Endothelial cell of umbilical vein (primary cell): ENCODE measurements around the gene ST3GAL4. TPM values are rescaled to one million over a fixed set of nuclear protein-coding genes. Genes with fewer than 3 reads are reported as not detected.

Source experiments
- BruUV-seq: library from RNA; stranded (reverse); fragments of 400-500 nt; replicated peaks from 2 replicates; lab custom pipeline; 2021; lab: Mats Ljungman, UMichigan
- CTCF ChIA-PET: fragments of 300-600, 350-600 bp; sonication (Branson Sonifier 250); formaldehyde crosslinking; loops from one replicate; lab custom pipeline; 2021; ENCODE audit warnings: antibody characterized with exemption, inconsistent platforms; lab: Charles Lee
- POLR2A ChIA-PET: fragments of 300-600, 350-600 bp; sonication (Branson Sonifier 250); formaldehyde crosslinking; loops from one replicate; lab custom pipeline; 2021; ENCODE audit warnings: antibody characterized with exemption, inconsistent platforms; lab: Charles Lee
- DNase-seq: peaks from one replicate; pipeline ENCODE4 v3.0.0-alpha.2; 2011; ENCODE audit warnings: low read depth, low spot score
- FAIRE-seq: peaks from 2 replicates; lab custom pipeline; 2011; peaks lifted over from hg19 to GRCh38; lab: Jason Lieb, UNC
- H2AFZ ChIP-seq: 2 replicates; pipeline ENCODE4 v1.6.0; 2012; ENCODE audit warnings: low read depth, low read length, control low read depth, inconsistent platforms
- H3K27ac ChIP-seq: 2 replicates; pipeline ENCODE4 v1.5.1; 2011; ENCODE audit warnings: low read depth, mild to moderate bottlenecking, control low read depth, low read length, moderate library complexity; ENCODE audit not compliant: insufficient read depth
- H3K27me3 ChIP-seq, 2 experiments: 2 replicates each; pipeline versions ENCODE4 v1.6.0 to v1.6.1; 2011; ENCODE audit warnings: low read length in 2 of 2, mixed read lengths in 1 of 2; ENCODE audit not compliant: control insufficient read depth in 2 of 2, insufficient read depth in 2 of 2
- H3K36me3 ChIP-seq, 2 experiments: 2 replicates in 1 of 2; 3 replicates in 1 of 2; pipeline ENCODE4 v1.5.1; 2011; ENCODE audit warnings: low read length in 2 of 2, mild to moderate bottlenecking in 1 of 2, moderate library complexity in 1 of 2; ENCODE audit not compliant: control insufficient read depth in 2 of 2, insufficient read depth in 2 of 2; ENCODE audit errors: extremely low read depth in 1 of 2
- H3K4me1 ChIP-seq: 3 replicates; pipeline ENCODE4 v1.5.1; 2011; ENCODE audit warnings: mild to moderate bottlenecking, low read length; ENCODE audit not compliant: control insufficient read depth, insufficient read depth; ENCODE audit errors: extremely low read depth
- H3K4me2 ChIP-seq: 2 replicates; pipeline ENCODE4 v1.6.1; 2011; ENCODE audit warnings: low read length, control low read depth, mixed read lengths; ENCODE audit not compliant: insufficient read depth
- H3K4me3 ChIP-seq, 3 experiments: fragments of 200-600 bp in 1 of 3; sonication (generic), shearing (Covaris generic) in 1 of 3; replicated peaks in 1 of 3; 2 replicates each; pipeline ENCODE4 v1.5.1; 2011 to 2016; ENCODE audit warnings: control low read depth in 3 of 3, low read length in 3 of 3, mild to moderate bottlenecking in 2 of 3, inconsistent platforms in 1 of 3, low read depth in 1 of 3, moderate library complexity in 1 of 3; ENCODE audit not compliant: insufficient read depth in 1 of 3
- H3K79me2 ChIP-seq: 2 replicates; pipeline ENCODE4 v1.6.0; 2012; ENCODE audit warnings: low read length, inconsistent platforms; ENCODE audit not compliant: control insufficient read depth, insufficient read depth
- H3K9ac ChIP-seq: replicated peaks from 2 replicates; pipeline ENCODE3; 2011; ENCODE audit warnings: low read length, control low read depth; ENCODE audit not compliant: insufficient read depth; ENCODE audit errors: extremely low read depth
- H3K9me1 ChIP-seq: replicated peaks from 3 replicates; pipeline ENCODE4 v1.6.0; 2011; ENCODE audit warnings: mild to moderate bottlenecking, low read length; ENCODE audit not compliant: control insufficient read depth, insufficient read depth; ENCODE audit errors: extremely low read depth
- H3K9me3 ChIP-seq: replicated peaks from 2 replicates; pipeline ENCODE4 v1.5.1; 2012; ENCODE audit warnings: low read length, inconsistent platforms; ENCODE audit not compliant: control insufficient read depth, insufficient read depth
- H4K20me1 ChIP-seq: replicated peaks from 2 replicates; pipeline ENCODE3; 2011; ENCODE audit warnings: mild to moderate bottlenecking, low read length; ENCODE audit not compliant: control insufficient read depth, insufficient read depth; ENCODE audit errors: extremely low read depth
- EZH2 ChIP-seq: IDR thresholded peaks from 2 replicates; pipeline ENCODE4 v1.6.1; 2012; ENCODE audit warnings: borderline replicate concordance, low read depth, mild to moderate bottlenecking, moderate library complexity, low read length, inconsistent platforms; ENCODE audit not compliant: severe bottlenecking
- FOS ChIP-seq: IDR thresholded peaks from 2 replicates; pipeline ENCODE4 v1.6.1; 2011; ENCODE audit warnings: mild to moderate bottlenecking, low read length, moderate library complexity, borderline replicate concordance; ENCODE audit not compliant: insufficient read depth
- GATA2 ChIP-seq: IDR thresholded peaks from 2 replicates; pipeline ENCODE4 v1.7.0; 2011; ENCODE audit warnings: low read depth, mild to moderate bottlenecking, moderate library complexity, mixed read lengths, low read length; ENCODE audit not compliant: insufficient read length, insufficient read depth
- JUN ChIP-seq: IDR thresholded peaks from 2 replicates; pipeline ENCODE4 v1.6.1; 2011; ENCODE audit warnings: borderline replicate concordance, low read depth; ENCODE audit not compliant: insufficient read length, insufficient read depth
- MYC ChIP-seq: IDR thresholded peaks from one replicate; pipeline ENCODE4 v1.6.1; 2011; ENCODE audit warnings: mild to moderate bottlenecking, low read depth, low read length
- POLR2A ChIP-seq: IDR thresholded peaks from 2 replicates; pipeline ENCODE4 v1.6.1; 2012; ENCODE audit warnings: low read depth, mild to moderate bottlenecking, control low read depth, low read length
- POLR2AphosphoS5 ChIP-seq: IDR thresholded peaks from 2 replicates; pipeline ENCODE4 v1.6.1; 2012; ENCODE audit warnings: low read depth, mild to moderate bottlenecking, control low read depth, low read length, moderate library complexity; ENCODE audit not compliant: insufficient read depth
- dilution Hi-C: fragments of 300-500 bp; cut with MboI; formaldehyde crosslinking; loops from one replicate; pipeline ENCODE4 v1.15.0; 2019; ENCODE audit warnings: low sequenced_read_pairs; ENCODE audit not compliant: extremely low pct_ligation_motif_present
- intact Hi-C: fragments of 100-400 bp; cut with micrococcal nuclease; formaldehyde crosslinking; loops from one replicate; pipeline ENCODE4 v1.10.0; 2022
- polyA plus RNA-seq, 4 experiments: library from polyadenylated mRNA; depleted of rRNA in 3 of 4; stranded (reverse) in 3 of 4; unstranded in 1 of 4; fragments of >200 nt; gene quantifications; 2 replicates each; pipeline versions ENCODE4 v1.2.1 to v1.2.3, GENCODE V29; 2011 to 2012; ENCODE audit warnings: missing spikeins in 1 of 4
- total RNA-seq: library from RNA; stranded (reverse); gene quantifications from 2 replicates; pipeline ENCODE4 v1.2.3, GENCODE V29; 2021
- TF ChIP-seq, protein P1 (sequence below), 2 donors: IDR thresholded peaks; 1 replicate in 1 of 2; 2 replicates in 1 of 2; pipeline ENCODE4 v1.5.1; 2011; ENCODE audit warnings: low read length in 2 of 2, mild to moderate bottlenecking in 2 of 2, moderate library complexity in 2 of 2, control low read depth in 1 of 2, inconsistent platforms in 1 of 2, low read depth in 1 of 2; ENCODE audit not compliant: insufficient read depth in 1 of 2; ENCODE audit errors: extremely low read depth in 1 of 2
- TF ChIP-seq, protein P2 (sequence below): IDR thresholded peaks from 2 replicates; pipeline ENCODE4 v1.6.1; 2011; ENCODE audit not compliant: insufficient read depth, insufficient read length

Gene ST3GAL4
- total and polyA plus RNA-seq, 2 donors (not counting 3 experiments of a cell fraction or from before 2014, with no cell fraction given) = 17.7 to 19.4 TPM

DNA sequence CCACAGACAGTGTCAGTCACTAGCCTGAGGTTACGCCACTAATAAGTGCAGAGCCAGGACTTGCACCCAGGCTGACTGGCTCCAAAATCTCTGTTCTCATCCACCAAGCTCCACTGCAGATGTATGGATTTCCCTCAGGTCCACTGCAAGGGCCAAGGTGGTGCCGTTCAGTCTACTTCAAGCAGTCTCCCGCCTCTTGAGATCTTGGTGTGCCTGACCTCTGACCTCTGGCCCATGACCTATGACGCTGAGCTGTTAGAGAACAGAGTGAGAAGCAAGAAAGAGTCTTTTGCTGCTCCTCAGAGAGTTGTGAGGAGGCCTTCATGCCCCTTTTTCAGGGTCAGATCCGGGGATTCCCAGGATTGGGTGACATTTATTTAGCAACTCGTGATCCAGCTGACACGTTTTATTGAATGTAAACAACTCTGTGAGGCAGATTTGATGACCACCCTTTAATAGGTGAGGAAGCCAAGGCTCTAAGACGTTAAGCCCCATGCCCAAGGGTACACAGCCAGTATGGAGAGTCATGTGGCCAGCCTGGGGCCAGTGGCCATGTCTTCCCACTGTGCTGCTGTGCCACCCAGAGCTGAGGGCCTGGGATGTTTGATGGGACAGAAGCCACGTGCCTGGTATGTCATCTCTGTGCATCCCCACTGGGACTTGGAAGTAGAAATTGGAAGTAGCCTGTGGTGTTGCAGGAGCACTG is 26.4 kb upstream of the ST3GAL4 start:
- Histone ChIP-seq H3K4me3 (no peak overlapping the region), H3K79me2 (no peaks in the 10 kb centered on the region), H3K9me1 (no peaks in the 10 kb centered on the region), H3K9ac (no peak overlapping the region), H3K4me1 (no peaks in the 10 kb centered on the region), H2AFZ (no peak overlapping the region), H3K27me3 (no peaks in the 10 kb centered on the region), H3K4me2 (no peak overlapping the region), H3K27ac (no peak overlapping the region), H4K20me1 (no peaks in the 10 kb centered on the region), H3K9me3 (no peaks in the 10 kb centered on the region), H3K36me3 (no peaks in the 10 kb centered on the region)
- POLR2A ChIA-PET = interaction anchor here (0.6 kb wide), 1 partner anchor 24 kb away, joined by 3 read pairs; no protein-coding TSS in a partner anchor
- dilution Hi-C loops = no loop called here
- FAIRE-seq = no peak
- no TSS peak for BruUV-seq
- DNase-seq = no peak
- intact Hi-C loops = no loop called here
- CTCF ChIA-PET = interaction anchor here (1.1 to 1.3 kb wide), 2 partner anchors 152 kb away, joined by 4 read pairs; no protein-coding TSS in a partner anchor
- TF ChIP-seq EZH2 = no peak
- no peak for TF ChIP-seq JUN
- no peak for TF ChIP-seq GATA2
- no peak for TF ChIP-seq MYC
- no peak for TF ChIP-seq FOS
- TF ChIP-seq POLR2A = no peak
- TF ChIP-seq, protein P1, sequence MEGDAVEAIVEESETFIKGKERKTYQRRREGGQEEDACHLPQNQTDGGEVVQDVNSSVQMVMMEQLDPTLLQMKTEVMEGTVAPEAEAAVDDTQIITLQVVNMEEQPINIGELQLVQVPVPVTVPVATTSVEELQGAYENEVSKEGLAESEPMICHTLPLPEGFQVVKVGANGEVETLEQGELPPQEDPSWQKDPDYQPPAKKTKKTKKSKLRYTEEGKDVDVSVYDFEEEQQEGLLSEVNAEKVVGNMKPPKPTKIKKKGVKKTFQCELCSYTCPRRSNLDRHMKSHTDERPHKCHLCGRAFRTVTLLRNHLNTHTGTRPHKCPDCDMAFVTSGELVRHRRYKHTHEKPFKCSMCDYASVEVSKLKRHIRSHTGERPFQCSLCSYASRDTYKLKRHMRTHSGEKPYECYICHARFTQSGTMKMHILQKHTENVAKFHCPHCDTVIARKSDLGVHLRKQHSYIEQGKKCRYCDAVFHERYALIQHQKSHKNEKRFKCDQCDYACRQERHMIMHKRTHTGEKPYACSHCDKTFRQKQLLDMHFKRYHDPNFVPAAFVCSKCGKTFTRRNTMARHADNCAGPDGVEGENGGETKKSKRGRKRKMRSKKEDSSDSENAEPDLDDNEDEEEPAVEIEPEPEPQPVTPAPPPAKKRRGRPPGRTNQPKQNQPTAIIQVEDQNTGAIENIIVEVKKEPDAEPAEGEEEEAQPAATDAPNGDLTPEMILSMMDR (IDR thresholded peaks at IDR 0.05; ENCODE audit: extremely low read depth in 1 of 2, insufficient read depth in 1 of 2, low read depth in 1 of 2, low read length in 2 of 2) = no peak
- no peak for TF ChIP-seq POLR2AphosphoS5
- TF ChIP-seq, protein P2, sequence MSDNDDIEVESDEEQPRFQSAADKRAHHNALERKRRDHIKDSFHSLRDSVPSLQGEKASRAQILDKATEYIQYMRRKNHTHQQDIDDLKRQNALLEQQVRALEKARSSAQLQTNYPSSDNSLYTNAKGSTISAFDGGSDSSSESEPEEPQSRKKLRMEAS = no peak
